ENCODE results near the gene MINDY1.

Gene MINDY1

DNA sequence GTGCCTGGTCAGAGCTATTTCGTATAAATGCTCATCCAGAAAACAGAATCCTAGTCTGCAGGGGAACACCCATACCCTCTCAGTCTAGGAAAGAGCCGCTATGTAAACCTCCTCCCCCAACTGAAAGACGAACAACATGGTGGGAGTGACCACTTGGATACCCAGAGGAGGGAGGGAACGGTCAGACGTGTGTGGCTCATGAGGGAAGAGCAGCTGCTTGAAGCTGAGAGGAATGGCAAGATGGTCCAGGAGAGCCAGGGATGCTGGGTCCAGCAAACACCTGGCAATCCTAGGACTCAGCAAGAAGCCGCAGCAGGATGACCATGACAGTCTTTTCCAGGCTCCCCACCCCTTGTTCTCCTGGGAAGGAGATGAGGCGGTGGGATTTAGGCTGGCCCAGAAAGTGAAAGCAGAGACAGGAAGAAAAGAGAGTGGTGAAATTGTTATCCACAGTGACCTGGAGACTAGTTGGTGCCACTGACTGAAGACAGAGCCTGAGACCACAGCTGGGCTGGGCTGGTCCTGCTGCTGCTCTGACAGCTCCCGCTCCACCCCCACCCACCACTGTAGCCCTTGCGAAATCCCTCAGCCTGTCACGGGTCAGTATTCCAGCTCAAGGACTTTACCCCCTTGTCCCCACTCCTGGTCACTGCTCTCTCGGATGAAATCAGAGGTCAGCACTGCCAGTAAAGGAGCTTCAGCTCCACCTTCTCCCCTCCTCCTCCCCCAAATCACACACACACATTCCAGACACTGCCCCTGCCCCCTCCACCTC, 35.7 kb downstream of the MINDY1 start:
- TF ChIP-seq, protein P1, sequence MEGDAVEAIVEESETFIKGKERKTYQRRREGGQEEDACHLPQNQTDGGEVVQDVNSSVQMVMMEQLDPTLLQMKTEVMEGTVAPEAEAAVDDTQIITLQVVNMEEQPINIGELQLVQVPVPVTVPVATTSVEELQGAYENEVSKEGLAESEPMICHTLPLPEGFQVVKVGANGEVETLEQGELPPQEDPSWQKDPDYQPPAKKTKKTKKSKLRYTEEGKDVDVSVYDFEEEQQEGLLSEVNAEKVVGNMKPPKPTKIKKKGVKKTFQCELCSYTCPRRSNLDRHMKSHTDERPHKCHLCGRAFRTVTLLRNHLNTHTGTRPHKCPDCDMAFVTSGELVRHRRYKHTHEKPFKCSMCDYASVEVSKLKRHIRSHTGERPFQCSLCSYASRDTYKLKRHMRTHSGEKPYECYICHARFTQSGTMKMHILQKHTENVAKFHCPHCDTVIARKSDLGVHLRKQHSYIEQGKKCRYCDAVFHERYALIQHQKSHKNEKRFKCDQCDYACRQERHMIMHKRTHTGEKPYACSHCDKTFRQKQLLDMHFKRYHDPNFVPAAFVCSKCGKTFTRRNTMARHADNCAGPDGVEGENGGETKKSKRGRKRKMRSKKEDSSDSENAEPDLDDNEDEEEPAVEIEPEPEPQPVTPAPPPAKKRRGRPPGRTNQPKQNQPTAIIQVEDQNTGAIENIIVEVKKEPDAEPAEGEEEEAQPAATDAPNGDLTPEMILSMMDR (IDR thresholded peaks at IDR 0.05; ENCODE audit: extremely low read depth, insufficient read depth, missing control alignments): no peak
- in situ Hi-C loops (cut with MboI; ENCODE audit: low pct_unique_long_range_greater_than_20kb, low sequenced_read_pairs, unreplicated experiment): loop anchor here (25.0 kb wide), 1 partner anchor 734 kb away; the partner anchor contains the start of gene ANP32E
- DNase-seq (ENCODE audit: low spot score): no peak

- no peak for DNase-seq (ENCODE audit: low spot score)
- in situ Hi-C loops (cut with MboI; ENCODE audit: low pct_unique_long_range_greater_than_20kb, low sequenced_read_pairs, unreplicated experiment): loop anchor here (25.0 kb wide), 1 partner anchor 732 kb away; the partner anchor contains the start of gene ANP32E
- TF ChIP-seq, protein P1 (IDR thresholded peaks at IDR 0.05; ENCODE audit: extremely low read depth, insufficient read depth, missing control alignments): no peak
These were observed 37.1 kb downstream of the MINDY1 start for GRCh38 chr1:150969626-150970025.

- TF ChIP-seq, protein P1 (IDR thresholded peaks at IDR 0.05; ENCODE audit: extremely low read depth, insufficient read depth, missing control alignments): no peak
- in situ Hi-C loops (cut with MboI; ENCODE audit: low pct_unique_long_range_greater_than_20kb, low sequenced_read_pairs, unreplicated experiment): loop anchor here (25.0 kb wide), 1 partner anchor 731 kb away; the partner anchor contains the start of gene ANP32E
- no peak for DNase-seq (ENCODE audit: low spot score)
These were observed 38.2 kb downstream of the MINDY1 start for GRCh38 chr1:150968491-150968890.

DNA sequence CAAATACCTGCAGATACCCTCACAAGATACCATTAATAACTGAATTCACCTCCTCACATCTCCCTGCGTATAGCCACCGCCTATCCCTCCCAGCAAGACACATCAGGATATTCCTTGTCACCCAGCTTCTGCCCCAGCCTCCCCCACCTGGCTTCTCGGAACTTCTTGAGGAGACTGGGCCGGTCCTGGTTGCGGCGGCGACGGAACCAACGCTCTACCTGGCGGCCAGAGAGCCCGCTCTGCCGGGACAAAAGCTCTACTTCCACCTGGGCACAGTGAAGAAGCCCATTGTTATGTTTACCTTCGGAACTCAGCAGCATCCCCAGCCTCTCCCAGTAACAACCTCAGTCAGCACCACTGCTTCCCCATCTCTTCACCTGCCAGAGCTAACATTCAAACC, 38.8 kb downstream of the MINDY1 start:
- TF ChIP-seq, protein P1 (IDR thresholded peaks at IDR 0.05; ENCODE audit: extremely low read depth, insufficient read depth, missing control alignments): no peak
- in situ Hi-C loops (cut with MboI; ENCODE audit: low pct_unique_long_range_greater_than_20kb, low sequenced_read_pairs, unreplicated experiment): loop anchor here (25.0 kb wide), 1 partner anchor 731 kb away; the partner anchor contains the start of gene ANP32E

GRCh38 chr1:150966011-150966410, 40.7 kb downstream of the MINDY1 start:
- TF ChIP-seq, protein P1 (IDR thresholded peaks at IDR 0.05; ENCODE audit: extremely low read depth, insufficient read depth, missing control alignments): no peak
- no peak for DNase-seq (ENCODE audit: low spot score)
- in situ Hi-C loops (cut with MboI; ENCODE audit: low pct_unique_long_range_greater_than_20kb, low sequenced_read_pairs, unreplicated experiment): loop anchor here (25.0 kb wide), 1 partner anchor 729 kb away; the partner anchor contains the start of gene ANP32E

More for the DNA sequence above, 38.8 kb downstream of the MINDY1 start:
- no peak for DNase-seq (ENCODE audit: low spot score)

GRCh38 chr1:150965605-150966004, 41.1 kb downstream of the MINDY1 start:
- in situ Hi-C loops (cut with MboI; ENCODE audit: low pct_unique_long_range_greater_than_20kb, low sequenced_read_pairs, unreplicated experiment): loop anchor here (25.0 kb wide), 1 partner anchor 728 kb away; the partner anchor contains the start of gene ANP32E
- no peak for DNase-seq (ENCODE audit: low spot score)
- TF ChIP-seq, protein P1 (IDR thresholded peaks at IDR 0.05; ENCODE audit: extremely low read depth, insufficient read depth, missing control alignments): no peak
